Measurements from ENCODE around the gene ZNF397. TPM values are rescaled to one million over a fixed set of nuclear protein-coding genes. Genes with fewer than 3 reads are reported as not detected.

The ZNF397 gene
- total RNA-seq, 1 donor: 20.5 TPM

DNA sequence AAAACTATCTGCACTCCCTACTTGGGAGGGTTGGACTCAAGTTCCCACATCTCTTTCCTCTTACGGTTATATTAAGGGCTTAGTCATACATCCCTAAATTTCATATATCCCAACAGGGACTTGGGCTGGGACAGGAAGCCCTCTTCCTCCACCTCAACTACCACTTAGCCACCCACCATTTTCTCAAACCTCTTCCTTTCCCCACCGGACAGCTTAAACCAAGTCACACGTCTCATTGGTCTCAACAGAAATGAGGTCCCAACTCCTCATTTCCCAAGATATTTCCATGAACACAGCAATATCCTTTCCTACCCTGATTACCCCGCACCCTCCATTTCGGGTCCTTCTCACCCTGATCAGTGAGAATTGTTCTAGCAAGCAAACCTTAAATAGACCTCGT lies 48.5 kb downstream of the ZNF397 start:
- DNase-seq (ENCODE audit: low read depth): peak; percentile 35
- H3K4me3 ChIP-seq (ENCODE audit: low read depth, low read length): peak overlapping the region; percentile 92
- TF ChIP-seq, protein P1, sequence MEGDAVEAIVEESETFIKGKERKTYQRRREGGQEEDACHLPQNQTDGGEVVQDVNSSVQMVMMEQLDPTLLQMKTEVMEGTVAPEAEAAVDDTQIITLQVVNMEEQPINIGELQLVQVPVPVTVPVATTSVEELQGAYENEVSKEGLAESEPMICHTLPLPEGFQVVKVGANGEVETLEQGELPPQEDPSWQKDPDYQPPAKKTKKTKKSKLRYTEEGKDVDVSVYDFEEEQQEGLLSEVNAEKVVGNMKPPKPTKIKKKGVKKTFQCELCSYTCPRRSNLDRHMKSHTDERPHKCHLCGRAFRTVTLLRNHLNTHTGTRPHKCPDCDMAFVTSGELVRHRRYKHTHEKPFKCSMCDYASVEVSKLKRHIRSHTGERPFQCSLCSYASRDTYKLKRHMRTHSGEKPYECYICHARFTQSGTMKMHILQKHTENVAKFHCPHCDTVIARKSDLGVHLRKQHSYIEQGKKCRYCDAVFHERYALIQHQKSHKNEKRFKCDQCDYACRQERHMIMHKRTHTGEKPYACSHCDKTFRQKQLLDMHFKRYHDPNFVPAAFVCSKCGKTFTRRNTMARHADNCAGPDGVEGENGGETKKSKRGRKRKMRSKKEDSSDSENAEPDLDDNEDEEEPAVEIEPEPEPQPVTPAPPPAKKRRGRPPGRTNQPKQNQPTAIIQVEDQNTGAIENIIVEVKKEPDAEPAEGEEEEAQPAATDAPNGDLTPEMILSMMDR (IDR thresholded peaks at IDR 0.05; ENCODE audit: insufficient read depth, low read length): no peak

DNA sequence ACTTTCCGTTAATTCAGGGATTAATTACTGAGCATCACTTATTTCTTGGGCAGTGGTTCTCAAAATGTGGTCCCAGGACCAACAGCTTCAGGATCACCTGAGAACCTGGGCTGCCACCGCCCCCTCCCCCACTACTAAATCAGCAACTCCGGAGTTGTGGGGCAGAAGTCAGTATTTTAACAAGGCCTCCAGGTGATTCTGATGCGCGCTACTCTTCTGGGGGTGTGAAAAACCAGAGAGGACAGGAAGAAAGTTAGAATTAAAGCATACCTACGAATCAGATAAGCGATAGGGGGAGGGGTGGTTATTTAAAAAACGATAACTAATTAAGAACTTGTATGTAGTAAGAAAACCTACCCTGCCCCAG lies 48.9 kb downstream of the ZNF397 start:
- peak overlapping the region; percentile 92 for H3K4me3 ChIP-seq (ENCODE audit: low read depth, low read length)
- TF ChIP-seq, protein P1 (IDR thresholded peaks at IDR 0.05; ENCODE audit: insufficient read depth, low read length): no peak
- no peak for DNase-seq (ENCODE audit: low read depth)

DNA sequence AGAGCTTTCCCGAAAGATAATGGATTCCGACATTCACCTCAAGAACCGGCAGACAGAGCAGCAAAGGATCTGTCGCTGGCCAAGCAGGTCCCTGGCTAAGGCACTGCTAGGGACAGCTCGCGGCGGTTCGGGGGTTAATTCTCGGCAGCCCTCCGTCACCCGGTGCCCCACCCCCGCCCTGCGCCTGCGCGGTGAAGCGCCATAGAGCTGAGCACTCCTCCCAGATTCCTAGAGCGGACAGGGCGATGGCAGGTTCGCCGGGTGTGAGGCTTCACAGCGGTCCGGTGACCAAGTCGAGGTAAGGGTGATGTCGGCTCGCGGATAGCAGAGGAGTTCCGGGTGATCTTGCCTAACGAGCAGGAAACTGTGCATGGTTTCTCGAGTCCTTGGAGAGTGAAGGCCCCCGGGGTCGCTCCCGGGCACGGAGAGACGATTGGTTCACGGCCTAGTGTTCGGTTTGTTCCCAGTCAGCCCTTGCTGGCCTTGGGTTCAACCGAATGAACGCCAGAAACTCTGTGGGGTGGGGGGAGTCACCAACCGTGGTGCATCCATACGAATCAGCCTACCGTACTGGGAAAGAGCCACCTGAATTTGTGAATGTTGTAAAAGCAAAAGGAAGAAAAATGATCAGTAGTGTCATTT lies 49.4 kb downstream of the ZNF397 start, which contains the start of gene ZSCAN30:
ZSCAN30 (minus strand) TSS at position 136 of the 642 bp plus-strand sequence. CDS start 25,877 bp downstream, outside the sequence.
- DNase-seq (ENCODE audit: low read depth): peak; percentile 94
- TF ChIP-seq, protein P1 (IDR thresholded peaks at IDR 0.05; ENCODE audit: insufficient read depth, low read length): no peak
- H3K4me3 ChIP-seq (ENCODE audit: low read depth, low read length): peak within 1 kb of the TSS; percentile 92

DNA sequence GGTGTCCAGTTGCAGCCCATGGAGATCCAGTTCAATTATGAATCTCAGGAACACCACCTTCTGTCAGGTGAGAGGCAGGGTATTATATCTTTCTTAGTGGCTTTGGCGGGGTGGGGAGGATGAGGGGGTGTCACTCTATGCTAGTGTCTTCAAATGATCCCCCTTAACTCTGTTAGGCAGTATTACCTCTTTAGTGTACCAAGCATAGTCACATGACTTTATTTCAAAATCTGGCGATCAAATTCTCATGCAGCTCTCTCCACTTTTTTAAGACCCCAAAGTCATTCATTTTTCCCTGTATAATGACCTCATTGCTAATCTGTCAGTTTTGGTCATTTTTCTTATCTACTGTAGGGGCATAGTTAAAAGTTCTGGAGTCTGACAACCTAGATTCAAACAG lies 50.3 kb downstream of the ZNF397 start:
- no peak for DNase-seq (ENCODE audit: low read depth)
- peak overlapping the region; percentile 92 for H3K4me3 ChIP-seq (ENCODE audit: low read depth, low read length)
- TF ChIP-seq, protein P1 (IDR thresholded peaks at IDR 0.05; ENCODE audit: insufficient read depth, low read length): no peak

DNA sequence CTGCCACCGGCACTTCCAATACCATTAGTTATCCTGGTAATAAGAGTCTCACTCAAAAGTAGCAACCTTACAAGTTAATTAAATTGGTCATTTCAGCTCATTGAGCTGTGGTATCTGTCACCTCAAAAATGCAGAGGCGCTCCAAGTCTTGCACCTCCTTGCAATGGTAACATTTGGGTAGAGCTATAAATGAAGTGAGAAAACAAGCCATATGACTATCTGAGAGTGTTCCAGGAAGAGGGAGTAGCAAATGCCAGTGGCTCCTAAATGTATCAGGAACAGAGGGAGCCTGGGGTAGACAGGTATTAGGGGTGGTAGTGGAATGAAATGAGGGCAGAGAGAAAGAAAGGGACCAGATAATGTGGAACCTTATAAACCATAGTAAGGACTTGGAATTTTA lies 55.2 kb downstream of the ZNF397 start:
- no peak for DNase-seq (ENCODE audit: low read depth)
- TF ChIP-seq, protein P1 (IDR thresholded peaks at IDR 0.05; ENCODE audit: insufficient read depth, low read length): no peak
- H3K4me3 ChIP-seq (ENCODE audit: low read depth, low read length): no peak overlapping the region

DNA sequence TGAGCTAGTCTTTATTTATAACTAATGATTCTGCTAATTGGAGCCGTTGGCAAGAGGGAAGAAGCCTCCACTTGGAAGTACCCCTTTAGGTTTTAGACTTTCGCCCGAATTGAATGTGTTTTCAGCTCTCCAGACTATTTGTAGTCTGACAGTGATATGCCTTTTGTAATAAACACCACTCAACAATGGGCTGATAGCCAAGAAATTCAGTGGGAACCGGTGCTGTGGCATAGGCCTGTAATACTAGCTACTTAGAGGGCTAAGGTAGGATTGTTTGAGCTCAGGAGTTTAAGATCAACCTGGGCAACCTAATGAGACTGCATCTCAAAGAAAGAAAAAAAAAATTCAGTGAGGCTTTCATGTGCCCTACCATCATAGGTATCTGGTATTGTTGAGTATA lies 62.8 kb downstream of the ZNF397 start:
- TF ChIP-seq, protein P1 (IDR thresholded peaks at IDR 0.05; ENCODE audit: insufficient read depth, low read length): no peak
- no peak overlapping the region for H3K4me3 ChIP-seq (ENCODE audit: low read depth, low read length)
- DNase-seq (ENCODE audit: low read depth): no peak

All from fibroblast of the aortic adventitia (primary cell).